HCT116 (cell line): ENCODE data around the gene PBX1. TPM values are rescaled to one million over a fixed set of nuclear protein-coding genes. Genes with fewer than 3 reads are reported as not detected.

ENCODE experiments used
- ATAC-seq: fragments of 200-7000 bp; cut with Tn5 transposase; 2 replicates; pipeline ENCODE4 v1.9.1; 2020; ENCODE audit warnings: mild to moderate bottlenecking, moderate library complexity
- BruUV-seq: library from RNA; stranded (reverse); fragments of 400-500 nt; replicated peaks from 2 replicates; lab custom pipeline; 2021; lab: Mats Ljungman, UMichigan
- CTCF ChIA-PET: fragments of 300-600 bp; sonication (Branson Sonifier 250); formaldehyde crosslinking; loops from one replicate; lab custom pipeline; 2021; ENCODE audit warnings: antibody characterized with exemption; lab: Charles Lee
- POLR2A ChIA-PET: fragments of 300-600, 350-600 bp; sonication (Branson Sonifier 250); formaldehyde crosslinking; loops from one replicate; lab custom pipeline; 2021; ENCODE audit warnings: antibody characterized with exemption; lab: Charles Lee
- RAD21 ChIA-PET, 2 experiments: fragments of 300-600 bp; sonication (Branson Sonifier 250); formaldehyde crosslinking; loops; one replicate each; lab custom pipeline; 2023; ENCODE audit warnings: low total read pairs in 2 of 2; ENCODE audit not compliant: uncharacterized antibody in 2 of 2, unreplicated experiment in 2 of 2, low non-redundant PET in 1 of 2; lab: Charles Lee
- DNase-seq: peaks from one replicate; pipeline ENCODE4 v3.0.0-alpha.2; 2010; ENCODE audit warnings: low read depth, low spot score
- H2AFZ ChIP-seq: fragments of 200-600 bp; shearing (Covaris generic), sonication (generic); 2 replicates; pipeline ENCODE4 v1.6.1; 2017; ENCODE audit warnings: low read depth, mixed run types, mixed read lengths, antibody characterized with exemption, low read length; ENCODE audit not compliant: poor library complexity, severe bottlenecking
- H3K27ac ChIP-seq: 2 replicates; pipeline ENCODE4 v1.5.1; 2012; ENCODE audit warnings: low read depth, low read length
- H3K27me3 ChIP-seq: fragments of 200-600 bp; sonication (generic); 2 replicates; pipeline ENCODE4 v1.6.1; 2016; ENCODE audit warnings: mixed run types, low read length, mixed read lengths; ENCODE audit not compliant: insufficient read depth
- H3K36me3 ChIP-seq, 2 experiments: fragments of 200-500 bp in 1 of 2; fragments of 200-600 bp in 1 of 2; sonication (Bioruptor generic) in 1 of 2; sonication (generic) in 1 of 2; 2 replicates each; pipeline versions ENCODE4 v1.5.1 to v1.6.1; 2014 to 2016; ENCODE audit warnings: low read length in 2 of 2, inconsistent platforms in 1 of 2, mixed read lengths in 1 of 2, mixed run types in 1 of 2; ENCODE audit not compliant: insufficient read depth in 2 of 2, control insufficient read depth in 1 of 2
- H3K4me1 ChIP-seq, 2 experiments: fragments of 200-600 bp in 1 of 2; sonication (generic) in 1 of 2; 2 replicates each; pipeline versions ENCODE4 v1.5.1 to v1.6.1; 2012 to 2017; ENCODE audit warnings: low read length in 2 of 2, inconsistent platforms in 1 of 2, mild to moderate bottlenecking in 1 of 2, mixed read lengths in 1 of 2, mixed run types in 1 of 2, moderate library complexity in 1 of 2; ENCODE audit not compliant: insufficient read depth in 2 of 2, control insufficient read depth in 1 of 2
- H3K4me2 ChIP-seq: fragments of 200-600 bp; sonication (generic); 2 replicates; pipeline ENCODE4 v1.6.1; 2017; ENCODE audit warnings: mixed run types, low read length, mixed read lengths
- H3K4me3 ChIP-seq, 2 experiments: fragments of 200-600 bp in 1 of 2; sonication (generic) in 1 of 2; replicated peaks in 1 of 2; 2 replicates each; pipeline ENCODE4 v1.5.1; 2011 to 2016; ENCODE audit warnings: low read length in 2 of 2, control low read depth in 1 of 2, low read depth in 1 of 2, mild to moderate bottlenecking in 1 of 2, mixed read lengths in 1 of 2, mixed run types in 1 of 2
- H3K79me2 ChIP-seq: fragments of 200-600 bp; sonication (generic); 2 replicates; pipeline ENCODE4 v1.6.1; 2017; ENCODE audit warnings: mild to moderate bottlenecking, mixed run types, low read length, moderate library complexity, mixed read lengths; ENCODE audit not compliant: insufficient read depth
- H3K9ac ChIP-seq: fragments of 200-600 bp; sonication (generic); 2 replicates; pipeline ENCODE4 v1.6.1; 2016; ENCODE audit warnings: low read length, mixed read lengths
- H3K9me2 ChIP-seq: fragments of 200-600 bp; sonication (generic), shearing (Covaris generic); 2 replicates; pipeline ENCODE4 v1.6.1; 2017; ENCODE audit warnings: mixed run types, mild to moderate bottlenecking, moderate library complexity; ENCODE audit not compliant: insufficient read depth
- H3K9me3 ChIP-seq, 2 experiments: fragments of 200-500 bp in 1 of 2; fragments of 200-600 bp in 1 of 2; sonication (Bioruptor generic) in 1 of 2; sonication (generic) in 1 of 2; 2 replicates each; pipeline ENCODE4 v1.6.1; 2014 to 2017; ENCODE audit warnings: low read length in 2 of 2, mixed read lengths in 2 of 2, inconsistent platforms in 1 of 2, low read depth in 1 of 2, mild to moderate bottlenecking in 1 of 2, mixed run types in 1 of 2, moderate library complexity in 1 of 2; ENCODE audit not compliant: control insufficient read depth in 1 of 2, insufficient read depth in 1 of 2
- H4K20me1 ChIP-seq: fragments of 200-600 bp; sonication (generic), shearing (Covaris generic); 2 replicates; pipeline ENCODE4 v1.6.1; 2017; ENCODE audit warnings: mixed run types, mild to moderate bottlenecking, moderate library complexity; ENCODE audit not compliant: insufficient read depth
- CEBPB ChIP-seq: IDR thresholded peaks from 2 replicates; pipeline ENCODE4 v1.6.1; 2012; ENCODE audit warnings: low read depth
- CTCF ChIP-seq, 3 experiments: fragments of 200-600 bp in 1 of 3; sonication (generic) in 1 of 3; IDR thresholded peaks in 2 of 3; conservative IDR thresholded peaks in 1 of 3; 2 replicates each; pipeline ENCODE4 v1.5.1; 2012 to 2017; ENCODE audit warnings: low read depth in 2 of 3, low read length in 2 of 3, antibody characterized with exemption in 1 of 3, borderline replicate concordance in 1 of 3, control low read depth in 1 of 3, mild to moderate bottlenecking in 1 of 3, mixed read lengths in 1 of 3, mixed run types in 1 of 3, moderate library complexity in 1 of 3; ENCODE audit not compliant: insufficient read depth in 1 of 3
- EGR1 ChIP-seq: IDR thresholded peaks from 2 replicates; pipeline ENCODE4 v1.6.1; 2012; ENCODE audit warnings: low read depth
- EZH2phosphoT487 ChIP-seq: fragments of 200-600 bp; IDR thresholded peaks from 2 replicates; pipeline ENCODE4 v1.6.1; 2018; ENCODE audit warnings: antibody characterized with exemption, borderline replicate concordance
- JUND ChIP-seq: IDR thresholded peaks from 2 replicates; pipeline ENCODE4 v1.6.1; 2012
- MAX ChIP-seq: IDR thresholded peaks from 2 replicates; pipeline ENCODE4 v1.6.1; 2012
- POLR2A ChIP-seq: IDR thresholded peaks from 2 replicates; pipeline ENCODE4 v1.7.0; 2011; ENCODE audit warnings: borderline replicate concordance; ENCODE audit not compliant: insufficient read depth, insufficient read length; ENCODE audit errors: extremely low read depth
- RAD21 ChIP-seq: IDR thresholded peaks from 2 replicates; pipeline ENCODE4 v1.6.1; 2012; ENCODE audit warnings: low read depth, mild to moderate bottlenecking
- SIN3A ChIP-seq: IDR thresholded peaks from 2 replicates; pipeline ENCODE4 v1.6.1; 2012; ENCODE audit warnings: low read depth
- SP1 ChIP-seq: IDR thresholded peaks from 2 replicates; pipeline ENCODE4 v1.6.1; 2012; ENCODE audit warnings: low read depth
- TCF7L2 ChIP-seq: IDR thresholded peaks from 2 replicates; pipeline ENCODE4 v1.7.0; 2011; ENCODE audit warnings: borderline replicate concordance, inconsistent platforms; ENCODE audit not compliant: insufficient read depth, insufficient read length; ENCODE audit errors: extremely low read depth
- YY1 ChIP-seq: IDR thresholded peaks from 2 replicates; pipeline ENCODE4 v1.6.1; 2011; ENCODE audit warnings: low read length, low read depth, moderate library complexity, mild to moderate bottlenecking; ENCODE audit not compliant: insufficient replicate concordance; ENCODE audit errors: extremely low read depth
- ZBTB33 ChIP-seq: IDR thresholded peaks from 2 replicates; pipeline ENCODE4 v1.6.1; 2011; ENCODE audit warnings: mild to moderate bottlenecking, low read length, moderate library complexity; ENCODE audit not compliant: insufficient replicate concordance; ENCODE audit errors: extremely low read depth
- ZFX ChIP-seq: fragments of 450-650 bp; IDR thresholded peaks from 2 replicates; pipeline ENCODE4 v1.6.1; 2017
- ZNF274 ChIP-seq: fragments of 200-500 bp; sonication (Bioruptor generic); IDR thresholded peaks from 2 replicates; pipeline ENCODE4 v1.6.1; 2014; ENCODE audit warnings: mild to moderate bottlenecking, low read depth, low read length, inconsistent platforms
- intact Hi-C: fragments of 100-400 bp; cut with micrococcal nuclease; formaldehyde crosslinking; loops from 2 replicates; pipeline ENCODE4 v1.10.0; 2022
- total RNA-seq: library from RNA; stranded (reverse); gene quantifications from one replicate; pipeline ENCODE4 v1.2.1, GENCODE V29; 2021; ENCODE audit not compliant: unreplicated experiment

The PBX1 gene
- total RNA-seq, 1 experiment from 2014 or later = 29.6 TPM

- no peak for DNase-seq
- POLR2A ChIA-PET = no interaction called here
- no peaks in the 10 kb centered on the region for H4K20me1 ChIP-seq
- intact Hi-C loops = no loop called here
- H3K27me3 ChIP-seq = no peaks in the 10 kb centered on the region; the same call in 1 of the 2 replicates
- no peaks in the 10 kb centered on the region for H3K9me2 ChIP-seq
- H3K36me3 ChIP-seq = no peaks in the 10 kb centered on the region
- RAD21 ChIA-PET = no interaction called here
- H3K4me1 ChIP-seq = peaks cover 7 to 15% of the 10 kb centered on the region in 2 experiments; a peak in 3 of 4 replicates
- no TSS peak for BruUV-seq
- H3K4me3 ChIP-seq = no peak overlapping the region
- CTCF ChIA-PET = no interaction called here
- H3K9me3 ChIP-seq = no peaks in the 10 kb centered on the region
- ATAC-seq = no peak
- no peak overlapping the region for H2AFZ ChIP-seq
- TF ChIP-seq ZNF274 (no peak), TCF7L2 (no peak), JUND (no peak), MAX (no peak), SP1 (no peak)
- TF ChIP-seq, all 23 proteins: peak for 0
- Histone ChIP-seq H3K27ac (no peak overlapping the region), H3K79me2 (no peaks in the 10 kb centered on the region), H3K4me2 (no peak overlapping the region), H3K9ac (no peak overlapping the region)
Observed at GRCh38 chr1:164592634-164593033, 33.6 kb downstream of the PBX1 start.

- no peak for DNase-seq
- Histone ChIP-seq H3K4me2 (no peak overlapping the region), H3K9ac (no peak overlapping the region), H4K20me1 (no peaks in the 10 kb centered on the region), H3K4me1 (peaks cover 7 to 12% of the 10 kb centered on the region in 2 experiments; a peak in 3 of 4 replicates), H3K27me3 (no peaks in the 10 kb centered on the region), H3K9me2 (no peaks in the 10 kb centered on the region), H3K4me3 (no peak overlapping the region), H3K79me2 (no peaks in the 10 kb centered on the region), H3K36me3 (no peaks in the 10 kb centered on the region), H2AFZ (no peak overlapping the region), H3K27ac (no peak overlapping the region), H3K9me3 (no peaks in the 10 kb centered on the region)
- ChIA-PET POLR2A (no interaction called here), RAD21 (no interaction called here), CTCF (no interaction called here)
- TF ChIP-seq POLR2A (no peak), RAD21 (no peak), ZBTB33 (no peak), SP1 (no peak), JUND (no peak), ZFX (no peak), MAX (no peak), CEBPB (no peak), SIN3A (no peak), EGR1 (no peak), ZNF274 (no peak), EZH2phosphoT487 (no peak), CTCF (IDR thresholded peaks at IDR 0.05 in 2 of 3, conservative IDR thresholded peaks at IDR 0.05 in 1 of 3; ENCODE audit: borderline replicate concordance in 1 of 3, insufficient read depth in 1 of 3, low read depth in 2 of 3, low read length in 2 of 3) (no peak), YY1 (no peak)
- intact Hi-C loops = no loop called here
- no peak for ATAC-seq
- BruUV-seq = no TSS peak
Observed at GRCh38 chr1:164595212-164595611, 36.2 kb downstream of the PBX1 start.
